HG03135 (cell line): ENCODE results near the gene DGKA.
"Not testable (repeated sequence)": the region's sequence is repeated elsewhere in the genome, so short reads cannot be mapped to it uniquely, and the experiment has no call there.

Experiments
- ATAC-seq: cut with Tn5 transposase; IDR thresholded peaks from one replicate; pipeline ENCODE4 v1.9.1; 2021; ENCODE audit warnings: mild to moderate bottlenecking, moderate library complexity; ENCODE audit not compliant: unreplicated experiment

The DGKA gene

DNA sequence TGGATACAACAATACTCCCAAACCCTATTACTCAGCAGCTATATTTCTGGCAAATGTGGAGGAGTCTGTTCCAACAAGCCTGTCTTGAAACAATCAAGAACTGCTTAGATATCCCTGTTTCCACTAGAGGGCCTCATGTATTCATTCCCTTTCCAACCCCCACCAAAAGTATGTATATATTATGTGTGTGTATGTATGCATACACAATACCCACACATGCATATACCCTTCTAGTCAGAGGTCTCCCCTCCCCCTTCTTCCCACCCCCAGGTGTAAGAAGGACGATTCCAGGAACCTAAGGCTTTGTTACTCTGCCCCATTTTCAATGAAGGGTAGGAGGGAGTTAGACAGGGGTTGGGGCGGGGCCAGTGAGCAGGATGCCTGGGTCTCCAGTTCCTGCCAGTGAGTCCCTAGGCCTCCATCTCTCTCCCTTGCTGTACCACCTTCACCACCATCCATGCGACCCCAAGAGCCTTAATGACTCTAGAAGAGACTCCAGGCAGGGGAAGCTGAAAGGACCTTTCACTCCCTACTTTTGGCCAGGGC lies at the start of gene DGKA:
Gene DGKA (plus strand): TSS at position 392 of the 546 bp plus-strand sequence. CDS start 5,342 bp downstream, outside the sequence.
- ATAC-seq, result no peak

DNA sequence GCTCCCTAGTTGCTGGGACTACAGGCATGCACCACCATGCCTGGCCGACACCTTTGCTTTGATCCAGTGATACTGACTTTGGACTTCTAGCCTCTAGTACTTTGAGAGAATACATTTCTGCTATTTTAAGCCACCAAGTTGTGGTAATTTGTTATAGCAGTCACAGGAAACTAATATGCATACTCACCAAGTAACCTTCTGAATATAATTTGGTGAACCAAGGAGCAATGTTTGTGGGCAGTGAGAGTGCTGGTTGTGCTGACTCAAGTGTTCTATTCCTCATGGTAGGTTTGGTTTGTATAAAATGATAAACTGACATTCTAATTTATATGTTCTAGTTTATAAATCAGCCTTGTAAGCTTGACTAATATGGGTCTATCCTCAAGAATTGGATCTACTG lies 45.8 kb upstream of the DGKA start:
- ATAC-seq, result no peak

DNA sequence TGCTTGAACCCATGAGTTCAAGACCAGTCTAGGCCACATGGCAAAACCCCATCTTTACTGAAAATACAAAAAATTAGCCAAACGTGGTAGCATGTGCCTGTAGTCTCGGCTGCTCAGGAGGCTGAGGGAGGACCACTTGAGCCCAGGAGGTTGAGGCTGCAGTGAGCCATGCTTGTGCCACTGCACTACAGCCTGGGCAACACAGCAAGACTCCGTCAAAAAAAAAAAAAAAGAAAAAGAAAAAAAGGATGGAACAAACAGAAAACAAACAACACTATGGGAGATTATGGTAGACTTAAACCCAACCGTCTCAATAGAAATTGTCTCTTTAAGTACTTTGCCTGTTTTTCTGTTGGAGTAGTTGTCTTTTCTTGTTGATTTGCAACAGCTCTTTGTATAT lies 39.7 kb upstream of the DGKA start:
- no peak for ATAC-seq

DNA sequence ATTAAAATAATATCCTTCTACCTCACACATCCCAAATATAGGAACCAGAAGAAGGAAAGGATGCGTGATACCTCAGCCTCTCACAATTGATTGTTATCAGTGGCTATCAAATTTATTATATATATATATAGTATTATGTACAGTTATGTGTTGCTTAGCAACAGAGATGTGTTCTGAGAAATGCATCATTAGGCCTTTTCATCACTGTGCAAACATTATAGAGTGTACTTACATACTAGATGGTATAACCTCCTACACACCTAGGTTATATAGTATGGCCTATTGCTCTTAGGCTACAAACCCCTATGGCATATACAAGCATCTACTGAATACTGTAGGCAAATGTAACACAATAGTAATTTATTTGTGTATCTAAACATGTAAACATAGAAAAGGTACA lies 37.2 kb upstream of the DGKA start:
- ATAC-seq, result no peak

DNA sequence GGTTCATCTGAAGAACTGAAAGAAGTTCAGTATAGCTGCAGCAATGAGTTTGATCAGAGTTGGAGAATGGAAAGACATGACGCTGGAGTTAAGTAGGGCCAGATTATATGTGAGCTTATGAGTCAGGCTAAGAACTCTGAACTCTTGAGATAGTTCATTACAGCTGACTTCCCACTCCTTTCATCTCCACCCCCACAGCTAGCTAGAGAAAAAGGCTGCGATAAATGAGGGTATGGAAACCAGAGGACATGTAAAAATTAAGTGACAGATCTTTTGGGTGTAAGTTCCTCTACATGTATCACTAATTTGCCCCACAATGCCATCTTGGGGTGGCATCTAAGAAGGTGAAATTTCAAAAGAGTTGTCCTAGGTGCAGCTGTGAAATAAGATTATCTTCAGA lies 31.9 kb upstream of the DGKA start:
- no peak for ATAC-seq

DNA sequence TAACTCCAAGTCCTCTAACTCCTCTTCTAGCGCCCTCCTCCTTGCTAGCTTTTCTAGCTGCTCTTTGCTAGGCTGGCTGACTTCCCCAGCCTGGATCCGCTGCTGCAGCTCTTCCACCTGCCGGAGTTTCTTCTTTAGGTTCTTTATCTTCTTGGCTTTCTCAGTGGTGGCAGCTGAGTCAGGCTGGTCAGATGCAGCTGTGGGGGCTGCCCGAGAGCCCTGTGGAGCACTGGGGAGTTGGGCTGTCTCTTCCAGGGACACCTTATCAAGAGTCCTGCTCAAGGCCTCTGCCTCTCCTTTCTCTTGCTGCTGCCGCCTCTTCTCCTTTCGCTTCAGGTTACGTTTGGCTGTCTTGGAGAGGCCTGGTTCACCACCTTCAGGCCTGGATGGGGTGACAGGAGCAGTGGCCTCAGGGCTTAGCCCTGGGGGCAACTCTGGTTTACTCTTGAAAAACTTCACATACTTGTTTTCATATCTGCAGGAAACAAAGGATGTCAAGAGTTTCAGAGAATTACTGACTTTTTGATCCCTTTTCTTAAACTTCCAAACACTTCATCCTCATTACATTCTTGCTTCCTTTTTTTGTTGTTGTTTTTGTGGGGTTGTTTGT lies 29.0 kb upstream of the DGKA start:
- no peak for ATAC-seq

DNA sequence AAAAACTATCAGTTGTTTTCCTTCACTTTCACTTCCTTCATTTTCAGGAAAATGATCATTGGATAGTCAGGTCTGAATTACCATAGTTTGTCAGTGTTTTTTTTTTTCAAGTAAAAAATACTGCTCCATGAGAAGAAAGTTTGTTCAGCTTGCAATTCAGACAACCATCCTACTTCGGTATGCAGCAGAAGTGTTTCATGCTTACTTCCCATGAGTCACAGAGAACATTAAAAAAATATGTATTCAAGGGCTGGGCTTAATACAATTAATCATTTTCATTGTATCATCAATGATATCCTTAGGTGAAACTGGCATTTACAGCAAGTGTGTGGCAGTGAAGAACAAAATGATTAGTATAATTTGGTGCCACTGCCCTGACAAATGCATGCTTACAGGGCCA lies 24.9 kb upstream of the DGKA start:
- no peak for ATAC-seq

DNA sequence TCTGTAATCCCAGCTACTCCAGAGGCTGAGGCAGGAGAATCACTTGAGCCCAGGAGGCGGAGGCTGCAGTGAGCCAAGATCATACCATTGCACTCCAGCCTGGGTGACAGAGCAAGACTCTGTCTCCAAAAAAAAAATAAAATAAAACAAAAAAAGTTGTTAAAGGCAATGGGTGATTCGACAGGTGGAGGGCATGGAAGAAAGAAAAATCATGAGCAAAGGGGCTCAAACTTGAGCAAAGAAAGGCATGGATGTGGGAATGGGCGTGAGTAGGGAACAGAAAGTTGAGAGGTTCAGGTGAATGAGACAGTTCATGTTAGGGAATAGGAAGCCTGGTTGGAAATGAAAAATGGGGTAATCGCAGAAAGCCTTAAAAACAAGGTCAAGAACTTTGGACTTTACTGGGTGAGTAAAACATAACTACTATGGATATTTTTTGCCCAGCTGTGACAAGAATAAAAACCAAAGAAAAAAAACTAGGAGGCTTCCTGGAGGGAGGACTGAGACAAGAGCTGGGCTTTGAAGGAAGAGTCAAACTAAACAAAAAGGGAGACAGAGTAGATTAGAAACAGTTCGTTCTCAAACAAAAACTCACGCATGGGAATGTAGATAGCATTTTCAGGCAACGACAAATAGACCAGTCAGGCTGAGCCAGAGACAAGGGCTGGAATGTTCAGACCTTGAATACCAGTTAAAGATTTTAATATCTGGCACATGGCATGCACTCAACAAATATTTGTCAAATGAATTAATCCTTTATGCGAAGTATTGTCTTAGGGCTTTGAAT lies 22.0 kb upstream of the DGKA start:
- no peak for ATAC-seq

DNA sequence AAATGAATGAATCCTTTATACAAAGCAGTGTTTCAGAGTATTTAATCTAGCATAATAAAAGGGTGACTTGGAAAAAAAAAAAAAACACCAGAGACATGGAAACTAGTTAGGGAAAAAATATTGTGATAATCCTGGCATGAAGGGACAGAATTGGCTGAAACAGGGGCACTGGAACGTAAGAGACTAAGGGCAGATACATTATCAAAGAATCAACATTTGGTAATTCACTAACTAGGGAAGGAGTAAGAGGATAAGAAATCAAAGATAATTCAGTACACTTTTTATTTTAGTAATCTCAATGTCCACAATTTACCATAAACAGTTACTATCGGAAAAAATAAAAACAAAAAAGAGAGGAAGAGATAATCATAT lies 21.5 kb upstream of the DGKA start:
- no peak for ATAC-seq

DNA sequence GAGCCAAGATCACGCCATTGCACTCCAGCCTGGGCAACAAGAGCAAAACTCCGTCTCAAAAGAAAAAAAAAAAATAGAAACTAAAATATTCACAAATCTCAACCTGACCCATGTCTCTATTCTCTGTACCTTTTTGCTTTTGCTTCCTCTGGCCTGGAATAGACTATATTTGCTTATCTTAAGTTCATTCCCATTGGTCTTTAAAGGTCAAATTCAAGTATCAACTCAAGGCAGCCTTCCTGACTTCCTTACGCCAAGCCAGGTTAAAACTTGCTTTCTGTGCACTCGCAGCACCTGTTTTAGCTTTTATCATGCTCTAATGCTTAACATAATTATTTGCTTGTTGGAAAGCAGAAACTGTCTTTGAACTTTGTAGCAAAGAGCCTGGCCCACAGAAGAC lies 18.1 kb upstream of the DGKA start:
- no peak for ATAC-seq

DNA sequence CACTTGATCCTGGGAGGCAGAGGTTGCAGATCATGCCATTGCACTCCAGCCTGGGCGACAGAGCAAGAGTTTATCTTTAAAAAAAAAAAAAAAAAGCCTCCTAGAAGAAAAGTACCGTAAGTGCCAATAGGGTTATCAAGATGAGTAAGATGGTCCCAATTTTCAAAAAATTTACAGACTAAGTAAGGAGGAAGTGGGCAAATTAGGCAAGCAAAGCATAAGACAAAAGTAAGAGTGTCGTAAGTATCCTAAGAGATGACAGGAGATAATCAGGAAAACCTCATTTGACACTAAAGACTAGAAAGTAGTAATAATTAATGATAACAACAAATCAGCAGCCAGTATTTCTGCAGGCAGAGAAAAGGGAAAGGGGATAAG lies 15.5 kb upstream of the DGKA start:
- no peak for ATAC-seq

DNA sequence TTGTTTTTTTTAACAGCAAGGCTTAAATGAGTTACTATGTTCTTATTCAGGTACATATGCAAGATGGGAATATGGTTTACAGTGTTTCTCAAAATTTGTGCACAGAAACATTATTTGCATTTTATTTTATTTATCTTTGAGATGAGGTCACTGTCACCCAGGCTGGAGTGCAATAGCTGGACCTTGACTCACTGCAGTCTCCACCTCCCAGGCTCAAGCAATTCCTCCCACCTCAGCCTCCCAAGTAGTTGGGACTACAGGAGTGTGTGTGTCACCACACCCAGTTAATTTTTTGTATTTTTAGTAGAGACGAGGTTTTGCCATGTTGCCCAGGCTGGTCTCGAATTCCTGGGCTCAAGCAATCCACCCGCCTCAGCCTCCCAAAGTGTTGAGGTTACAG lies 11.9 kb upstream of the DGKA start:
- ATAC-seq, result not testable (repeated sequence)

DNA sequence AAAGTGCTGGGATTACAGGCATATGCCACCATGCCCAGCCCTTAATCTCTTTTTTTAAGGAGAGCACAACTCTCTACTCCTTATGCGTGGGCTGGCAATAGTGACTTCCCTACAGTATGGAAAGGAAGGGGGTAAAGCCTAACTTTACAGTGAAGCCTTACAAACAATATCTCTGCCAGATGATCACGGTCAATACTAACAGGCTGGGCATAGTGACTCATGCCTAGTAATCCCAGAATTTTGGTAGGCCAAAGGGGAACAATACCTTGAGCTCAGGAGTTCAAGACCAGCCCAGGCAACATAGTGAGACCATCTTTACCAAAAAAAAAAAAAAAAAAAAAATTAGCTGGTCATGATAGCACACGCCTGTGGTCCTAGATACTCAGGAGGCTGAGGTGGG lies 8.8 kb upstream of the DGKA start:
- ATAC-seq, result no peak

DNA sequence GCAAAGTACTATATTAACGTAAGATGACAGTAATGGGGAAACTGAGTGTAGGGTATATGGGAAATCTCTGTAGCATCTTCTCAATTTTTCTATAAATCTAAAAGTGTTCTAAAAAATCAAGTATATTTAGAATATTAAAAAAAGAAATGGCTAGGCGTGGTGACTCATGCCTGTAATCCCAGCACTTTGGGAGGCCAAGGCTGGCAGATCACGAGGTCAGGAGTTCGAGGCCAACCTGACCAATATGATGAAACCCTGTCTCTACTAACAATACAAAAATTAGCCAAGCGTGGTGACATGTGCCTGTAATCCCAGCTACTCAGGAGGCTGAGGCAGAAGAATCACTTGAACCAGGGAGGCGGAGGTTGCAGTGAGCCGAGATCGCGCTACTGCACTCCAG lies 7.3 kb upstream of the DGKA start:
- ATAC-seq, result not testable (repeated sequence)

DNA sequence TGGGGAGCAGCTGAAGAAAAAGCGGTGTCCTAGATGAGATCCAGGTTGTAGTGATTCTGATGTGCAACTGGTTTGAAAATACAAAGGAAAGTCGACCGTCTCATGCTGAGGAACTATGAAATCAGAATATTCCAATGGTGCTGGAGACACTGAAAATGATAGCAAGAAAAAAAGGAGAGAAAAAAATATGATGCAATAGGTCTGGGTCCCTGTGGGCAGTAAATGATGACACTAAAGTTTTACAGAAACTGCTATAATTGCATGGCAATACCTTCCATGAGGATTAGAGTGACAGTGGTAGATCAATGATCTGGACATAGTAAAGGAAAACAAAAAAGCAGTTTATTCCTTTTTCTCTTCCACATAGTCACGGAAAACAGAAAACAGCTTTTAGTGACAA lies 5.6 kb upstream of the DGKA start:
- no peak for ATAC-seq

DNA sequence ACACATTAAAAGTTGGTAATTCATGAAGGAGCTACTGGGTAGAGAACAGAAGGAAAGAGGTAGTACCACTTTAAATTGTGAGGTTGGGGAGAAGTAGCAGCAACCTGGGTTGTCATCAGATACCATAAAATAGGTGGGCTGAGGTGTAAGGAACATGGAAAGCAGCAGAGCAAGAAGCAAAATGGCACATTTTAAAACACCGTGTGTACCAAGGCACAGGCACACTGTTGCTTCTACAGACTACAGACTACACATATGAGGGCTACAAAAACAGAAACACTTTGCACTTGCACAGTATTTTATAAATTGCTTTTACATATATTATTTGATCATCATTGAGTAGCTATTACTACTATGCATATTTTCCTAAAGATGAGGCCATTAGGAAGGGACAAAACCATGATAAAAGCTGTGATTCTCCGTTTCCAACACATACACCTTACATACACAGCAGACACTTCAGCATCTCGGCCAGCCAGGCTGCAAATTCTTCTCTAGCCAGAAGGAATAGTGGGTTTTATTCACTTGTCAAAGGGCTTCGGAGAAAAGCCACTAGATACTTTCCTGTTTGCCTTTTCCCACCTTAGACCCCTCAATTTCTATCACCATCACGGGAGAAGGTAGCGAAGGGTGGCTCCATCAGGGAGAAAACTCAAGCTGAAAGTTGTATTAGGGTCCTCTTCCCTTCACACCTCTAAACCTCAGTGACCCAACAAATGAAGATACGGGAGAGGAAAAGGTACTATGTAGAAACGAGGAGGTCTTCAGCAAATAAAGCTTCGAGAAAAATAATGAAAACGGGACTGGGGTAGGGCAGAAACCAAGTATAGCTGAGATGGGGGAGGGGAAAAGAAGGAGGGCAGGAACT lies 4.9 kb upstream of the DGKA start:
- ATAC-seq, result peak; percentile 1

DNA sequence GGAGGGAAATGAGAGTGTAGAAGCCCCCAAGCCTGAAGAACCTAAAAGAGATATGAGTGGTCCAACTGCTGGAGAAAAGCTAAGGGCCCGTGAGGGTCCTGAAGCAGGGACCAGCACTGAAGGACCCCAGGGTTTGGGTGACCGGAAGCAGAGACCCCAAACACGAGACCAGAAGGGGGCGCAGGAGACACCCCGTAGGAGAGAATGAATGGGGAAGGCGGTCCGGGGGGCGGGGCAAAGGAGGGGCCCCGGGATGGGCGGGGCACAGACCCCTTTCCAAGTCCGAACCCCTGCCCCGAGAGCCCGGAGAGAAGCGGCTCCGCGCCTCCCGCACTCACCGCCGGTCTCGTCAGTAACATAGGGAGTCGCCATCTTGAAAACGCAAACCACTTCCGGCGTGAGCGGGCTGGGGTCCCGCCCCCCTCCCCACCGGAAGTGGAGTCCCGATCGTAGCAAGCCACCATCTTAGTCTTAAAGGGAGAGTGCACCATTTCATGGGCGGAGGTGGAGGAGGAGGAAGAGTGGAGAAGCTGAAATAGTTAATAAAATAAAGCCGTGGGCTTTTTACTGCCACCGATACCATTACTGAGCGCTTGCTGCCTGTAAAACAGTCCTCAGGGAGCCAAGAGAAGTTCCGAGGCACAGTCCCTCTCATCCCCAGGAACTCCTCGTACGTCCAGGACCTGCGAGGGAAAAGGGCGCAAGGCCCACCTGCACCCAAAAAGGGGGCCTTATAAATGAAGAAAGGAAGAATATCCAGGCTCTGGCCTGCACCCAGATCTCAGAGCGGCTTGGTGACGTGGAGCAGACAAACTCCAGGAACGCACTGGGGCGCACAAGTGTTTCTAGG lies 4.0 kb upstream of the DGKA start:
- peak; percentile 47 for ATAC-seq

DNA sequence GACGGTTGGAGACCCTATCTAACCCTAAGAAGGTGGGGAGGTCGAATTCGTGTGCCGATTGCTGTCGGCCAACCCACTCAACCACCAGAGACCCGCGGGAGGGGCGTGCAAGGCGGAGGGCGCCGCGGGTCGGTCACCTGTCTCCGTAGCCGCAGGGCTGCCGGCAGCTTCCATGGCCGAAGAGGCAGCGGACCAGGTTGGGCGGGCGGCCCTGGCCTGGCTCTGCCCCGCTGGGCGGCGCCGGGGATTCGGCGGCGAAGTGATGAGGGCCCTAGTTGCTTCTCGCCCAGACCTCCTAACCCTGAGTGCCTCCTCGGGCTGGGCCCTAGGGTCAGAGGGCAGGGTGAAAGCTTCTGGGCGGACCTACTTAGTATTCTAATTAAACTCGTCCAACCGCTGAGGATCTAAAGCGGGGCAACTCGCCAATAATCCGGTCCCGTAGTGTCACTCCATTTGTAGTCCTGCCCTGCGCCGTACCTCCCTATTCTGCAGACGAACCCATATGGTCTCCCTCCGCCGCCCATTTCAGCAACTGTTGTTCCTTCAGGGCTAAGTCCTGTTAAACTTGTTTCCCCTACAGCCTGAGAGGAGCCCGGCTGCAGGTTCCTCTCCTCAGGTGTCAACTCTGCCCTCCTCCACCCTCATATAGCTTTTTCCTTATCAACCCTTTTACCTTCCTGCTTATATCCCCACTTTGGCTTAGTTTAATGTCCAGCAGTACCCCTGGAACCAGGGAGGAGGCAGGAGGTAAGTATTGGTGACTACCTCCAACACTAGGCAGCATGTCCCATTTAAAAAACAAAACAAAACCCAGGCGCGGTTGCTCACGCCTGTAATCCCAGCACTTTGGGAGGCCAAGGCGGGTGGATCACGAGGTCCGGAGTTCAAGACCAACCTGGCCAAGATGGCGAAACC lies 3.1 kb upstream of the DGKA start, which contains the start of gene PYM1:
Gene PYM1 (minus strand): TSS at position 307 of the 915 bp plus-strand sequence. CDS start 133 bp downstream, at position 174.
- peak; percentile 37 for ATAC-seq

DNA sequence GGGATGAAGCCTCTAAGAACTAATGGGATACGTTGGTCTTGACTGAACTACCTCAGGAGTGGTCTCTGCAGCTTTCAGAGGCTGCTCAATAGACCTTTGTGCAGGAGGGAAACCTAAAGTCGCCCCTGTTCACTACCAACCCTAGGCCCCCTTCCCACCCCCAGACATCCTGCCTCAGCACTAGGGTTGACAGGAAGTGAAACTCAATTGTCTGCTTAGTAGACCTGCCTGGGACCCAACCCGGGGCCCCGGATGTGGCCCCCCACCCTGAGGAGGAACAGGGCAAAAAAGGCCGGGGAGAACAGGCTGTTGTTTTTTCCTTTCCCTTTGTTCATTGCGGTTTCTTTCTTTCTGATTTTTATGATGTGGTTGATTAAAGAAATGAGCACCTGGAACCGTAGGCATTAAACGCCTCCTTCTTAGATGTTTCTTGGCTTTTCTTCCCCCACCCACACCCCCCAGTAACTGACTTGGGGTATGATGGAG lies 1.6 kb upstream of the DGKA start:
- peak; percentile 35 for ATAC-seq
